ENCODE measurements around the gene MCMBP. TPM values are rescaled to one million over a fixed set of nuclear protein-coding genes. Genes with fewer than 3 reads are reported as not detected.

Gene MCMBP
- total and polyA plus RNA-seq, 2 donors (not counting 3 experiments of a cell fraction or from before 2014, with no cell fraction given): 44.8 to 62.5 TPM

- Histone ChIP-seq H4K20me1 (replicated peaks; ENCODE audit: control insufficient read depth, extremely low read depth, insufficient read depth, low read length) (no peaks in the 10 kb centered on the region), H3K4me1 (ENCODE audit: control insufficient read depth, extremely low read depth, insufficient read depth, low read length) (peaks cover 29% of the 10 kb centered on the region), H3K9ac (replicated peaks; ENCODE audit: extremely low read depth, insufficient read depth, low read length) (no peak overlapping the region), H3K36me3 (ENCODE audit: control insufficient read depth in 2 of 2, extremely low read depth in 1 of 2, insufficient read depth in 2 of 2, low read length in 2 of 2) (no peaks in the 10 kb centered on the region), H2AFZ (ENCODE audit: low read depth, low read length) (no peak overlapping the region), H3K9me1 (replicated peaks; ENCODE audit: control insufficient read depth, extremely low read depth, insufficient read depth, low read length) (no peaks in the 10 kb centered on the region), H3K79me2 (ENCODE audit: control insufficient read depth, insufficient read depth, low read length) (peaks cover 3% of the 10 kb centered on the region), H3K27ac (ENCODE audit: insufficient read depth, low read depth, low read length) (no peak overlapping the region), H3K27me3 (ENCODE audit: control insufficient read depth in 2 of 2, insufficient read depth in 2 of 2, low read length in 2 of 2) (no peaks in the 10 kb centered on the region), H3K9me3 (replicated peaks; ENCODE audit: control insufficient read depth, insufficient read depth, low read length) (no peaks in the 10 kb centered on the region), H3K4me2 (ENCODE audit: insufficient read depth, low read length) (no peak overlapping the region), H3K4me3 (replicated peaks in 1 of 3; ENCODE audit: insufficient read depth in 1 of 3, low read depth in 1 of 3, low read length in 3 of 3) (no peak overlapping the region)
- ChIA-PET POLR2A (no interaction called here), CTCF (interaction anchor here (0.7 to 2.4 kb wide), 4 partner anchors 9 to 31 kb away, joined by 3 to 9 read pairs (median 6); no protein-coding TSS in a partner anchor)
- no peak for FAIRE-seq
- intact Hi-C loops (cut with micrococcal nuclease): loop anchor here (2.0 kb wide), 1 partner anchor 21 kb away; no protein-coding TSS in a partner anchor
- TF ChIP-seq JUN (IDR thresholded peaks at IDR 0.05; ENCODE audit: borderline replicate concordance, insufficient read depth, insufficient read length, low read depth) (no peak), POLR2AphosphoS5 (IDR thresholded peaks at IDR 0.05; ENCODE audit: insufficient read depth, low read depth, low read length) (no peak), EZH2 (IDR thresholded peaks at IDR 0.05; ENCODE audit: borderline replicate concordance, low read depth, low read length, severe bottlenecking) (no peak), GATA2 (IDR thresholded peaks at IDR 0.05; ENCODE audit: insufficient read depth, insufficient read length, low read depth, low read length) (no peak), CTCF (IDR thresholded peaks at IDR 0.05; ENCODE audit: extremely low read depth in 1 of 2, insufficient read depth in 1 of 2, low read depth in 1 of 2, low read length in 2 of 2) (no peak), FOS (IDR thresholded peaks at IDR 0.05; ENCODE audit: borderline replicate concordance, insufficient read depth, low read length) (no peak), MYC (IDR thresholded peaks at IDR 0.05; ENCODE audit: low read depth, low read length) (no peak), POLR2A (IDR thresholded peaks at IDR 0.05; ENCODE audit: low read depth, low read length) (no peak), MAX (IDR thresholded peaks at IDR 0.05; ENCODE audit: insufficient read depth, insufficient read length) (no peak)
- DNase-seq (ENCODE audit: low read depth, low spot score): no peak
- dilution Hi-C loops (cut with MboI; ENCODE audit: extremely low pct_ligation_motif_present, low sequenced_read_pairs): no loop called here
- BruUV-seq (replicated peaks): no TSS peak
These were observed 91.1 kb downstream of the MCMBP start for GRCh38 chr10:119781498-119781897.

Measured in endothelial cell of umbilical vein (primary cell).